WI38 (cell line): ENCODE measurements around the gene TBPL2.

Experiments used
- H3K4me3 ChIP-seq: 2 replicates; pipeline ENCODE4 v1.5.1; 2011; ENCODE audit warnings: low read depth, mild to moderate bottlenecking, control low read depth, low read length
- CTCF ChIP-seq: IDR thresholded peaks from 2 replicates; pipeline ENCODE4 v1.5.1; 2012; ENCODE audit warnings: low read depth, mild to moderate bottlenecking, control low read depth, low read length

Gene TBPL2

GRCh38 chr14:55374771-55375170 is 65.6 kb downstream of the TBPL2 start:
- no peak overlapping the region for H3K4me3 ChIP-seq
- TF ChIP-seq CTCF, result no peak

- H3K4me3 ChIP-seq, result no peak overlapping the region
- no peak for TF ChIP-seq CTCF
Measured at GRCh38 chr14:55373784-55374705, 66.4 kb downstream of the TBPL2 start.

- TF ChIP-seq CTCF, result no peak
- no peak overlapping the region for H3K4me3 ChIP-seq
Measured at GRCh38 chr14:55372825-55373224, 67.6 kb downstream of the TBPL2 start.

- no peak for TF ChIP-seq CTCF
- no peak overlapping the region for H3K4me3 ChIP-seq
Measured at GRCh38 chr14:55372423-55372822, 68.0 kb downstream of the TBPL2 start.

- no peak for TF ChIP-seq CTCF
- no peak overlapping the region for H3K4me3 ChIP-seq
Measured at GRCh38 chr14:55370883-55371455, 69.4 kb downstream of the TBPL2 start.

GRCh38 chr14:55366271-55366670 is 74.1 kb downstream of the TBPL2 start:
- no peak for TF ChIP-seq CTCF
- H3K4me3 ChIP-seq, result no peak overlapping the region
